Breast epithelium (tissue), 4 donors: ENCODE measurements around the gene NUP210L. TPM values are rescaled to one million over a fixed set of nuclear protein-coding genes. Genes with fewer than 3 reads are reported as not detected.

ENCODE experiments used
- DNase-seq, 2 donors: peaks; one replicate each; pipeline ENCODE4 v3.0.0-alpha.2; 2019; ENCODE audit warnings: low spot score in 2 of 2
- H3K27ac ChIP-seq, 2 donors: fragments of 200-600 bp; sonication (generic) in 1 of 2; one replicate each; pipeline ENCODE4 v1.5.1; 2016 to 2019; ENCODE audit warnings: mild to moderate bottlenecking in 1 of 2
- H3K27me3 ChIP-seq, 2 donors: fragments of 200-600 bp; sonication (generic) in 1 of 2; one replicate each; pipeline versions ENCODE4 v1.5.1 to v1.6.0; 2017 to 2019; ENCODE audit warnings: control low read depth in 1 of 2, mild to moderate bottlenecking in 1 of 2
- H3K36me3 ChIP-seq: fragments of 200-600 bp; one replicate; pipeline ENCODE4 v1.5.1; 2019
- H3K4me1 ChIP-seq, 2 donors: fragments of 200-600 bp; sonication (generic); one replicate each; pipeline ENCODE4 v1.5.1; 2016 to 2019; ENCODE audit warnings: control low read depth in 1 of 2
- H3K4me3 ChIP-seq, 3 donors: fragments of 200-600 bp; sonication (generic); 1 replicate in 2 of 3; 2 replicates in 1 of 3; pipeline ENCODE4 v1.5.1; 2016 to 2019; ENCODE audit warnings: mild to moderate bottlenecking in 3 of 3, moderate library complexity in 2 of 3
- H3K9me3 ChIP-seq, 2 donors: fragments of 200-600 bp; sonication (generic) in 1 of 2; one replicate each; pipeline ENCODE4 v1.5.1; 2016 to 2019; ENCODE audit warnings: control low read depth in 1 of 2
- POLR2A ChIP-seq: fragments of 450-650 bp; IDR thresholded peaks from one replicate; pipeline ENCODE4 v1.6.1; 2016; ENCODE audit warnings: antibody characterized with exemption, mild to moderate bottlenecking, moderate library complexity
- POLR2AphosphoS5 ChIP-seq, 3 donors: sonication (generic); formaldehyde crosslinking; IDR thresholded peaks; one replicate each; pipeline ENCODE4 v1.6.1; 2017; ENCODE audit warnings: antibody characterized with exemption in 3 of 3
- intact Hi-C: fragments of 100-400 bp; cut with DNase I; formaldehyde crosslinking; loops from one replicate; pipeline ENCODE4 v1.15.1; 2023; ENCODE audit warnings: low total_unique reads
- total RNA-seq, 3 donors: library from RNA; depleted of rRNA; stranded (reverse); fragments of >200 nt; gene quantifications; one replicate each; pipeline ENCODE4 v1.1.0, GENCODE V29; 2016
- TF ChIP-seq, protein P1 (sequence below), 3 donors: fragments of 450-650 bp; IDR thresholded peaks; one replicate each; pipeline ENCODE4 v1.5.1; 2016 to 2017; ENCODE audit warnings: antibody characterized with exemption in 3 of 3, mild to moderate bottlenecking in 3 of 3, moderate library complexity in 3 of 3

The NUP210L gene
- total RNA-seq, 3 donors from 2014 or later, result under 0.01 TPM; not detected in 2

DNA sequence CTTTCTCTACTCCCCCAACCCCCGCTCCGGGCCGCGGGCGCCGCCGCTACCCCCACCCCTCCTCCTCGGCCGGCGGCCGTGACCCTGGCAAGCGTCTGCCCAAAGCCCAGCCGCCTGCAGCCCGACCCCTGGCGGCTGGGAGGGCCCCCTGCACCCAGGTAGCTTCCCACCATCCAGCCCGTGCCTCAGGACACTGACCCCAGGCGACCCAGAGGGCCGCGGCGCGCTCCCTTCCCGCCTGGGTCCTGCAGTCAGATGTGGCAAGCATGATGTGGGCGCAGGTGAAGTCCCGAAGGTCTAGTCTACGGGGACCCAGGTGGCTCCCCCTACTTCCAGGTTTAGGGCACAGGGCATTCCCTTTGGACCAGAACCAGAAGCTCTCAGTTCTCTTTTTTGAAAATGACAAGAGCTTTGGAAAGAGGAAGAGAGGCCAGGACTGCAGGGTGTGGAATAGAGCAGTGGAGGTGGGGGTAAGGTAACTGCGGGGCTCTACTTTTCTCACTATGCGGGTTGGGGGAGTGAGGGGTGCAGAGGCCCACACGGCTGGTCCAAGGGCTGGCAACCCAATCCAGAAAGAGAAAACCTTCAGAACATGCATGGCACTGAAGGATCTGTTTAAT is 208.1 kb downstream of the NUP210L start, which contains the start of gene DENND4B:
TSS of gene DENND4B (minus strand) at position 97 of the 620 bp plus-strand sequence. CDS start 2,344 bp downstream, outside the sequence.
- peak; percentile 19 to 55 (median 41) for TF ChIP-seq POLR2AphosphoS5 (IDR thresholded peaks at IDR 0.05)
- no peak for TF ChIP-seq POLR2A
- TF ChIP-seq, protein P1, sequence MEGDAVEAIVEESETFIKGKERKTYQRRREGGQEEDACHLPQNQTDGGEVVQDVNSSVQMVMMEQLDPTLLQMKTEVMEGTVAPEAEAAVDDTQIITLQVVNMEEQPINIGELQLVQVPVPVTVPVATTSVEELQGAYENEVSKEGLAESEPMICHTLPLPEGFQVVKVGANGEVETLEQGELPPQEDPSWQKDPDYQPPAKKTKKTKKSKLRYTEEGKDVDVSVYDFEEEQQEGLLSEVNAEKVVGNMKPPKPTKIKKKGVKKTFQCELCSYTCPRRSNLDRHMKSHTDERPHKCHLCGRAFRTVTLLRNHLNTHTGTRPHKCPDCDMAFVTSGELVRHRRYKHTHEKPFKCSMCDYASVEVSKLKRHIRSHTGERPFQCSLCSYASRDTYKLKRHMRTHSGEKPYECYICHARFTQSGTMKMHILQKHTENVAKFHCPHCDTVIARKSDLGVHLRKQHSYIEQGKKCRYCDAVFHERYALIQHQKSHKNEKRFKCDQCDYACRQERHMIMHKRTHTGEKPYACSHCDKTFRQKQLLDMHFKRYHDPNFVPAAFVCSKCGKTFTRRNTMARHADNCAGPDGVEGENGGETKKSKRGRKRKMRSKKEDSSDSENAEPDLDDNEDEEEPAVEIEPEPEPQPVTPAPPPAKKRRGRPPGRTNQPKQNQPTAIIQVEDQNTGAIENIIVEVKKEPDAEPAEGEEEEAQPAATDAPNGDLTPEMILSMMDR (IDR thresholded peaks at IDR 0.05), result peak; percentile 72 to 89 (median 86)
- intact Hi-C loops, result no loop called here
- Histone ChIP-seq H3K4me1 (no peaks in the 10 kb centered on the region), H3K4me3 (peak within 1 kb of the TSS; percentile 92 to 95 (median 94)), H3K27ac (peak within 1 kb of the TSS; percentile 95 to 98), H3K9me3 (no peaks in the 10 kb centered on the region), H3K36me3 (peaks cover 3% of the 10 kb centered on the region), H3K27me3 (no peaks in the 10 kb centered on the region)
- peak; percentile 57 to 73 for DNase-seq

DNA sequence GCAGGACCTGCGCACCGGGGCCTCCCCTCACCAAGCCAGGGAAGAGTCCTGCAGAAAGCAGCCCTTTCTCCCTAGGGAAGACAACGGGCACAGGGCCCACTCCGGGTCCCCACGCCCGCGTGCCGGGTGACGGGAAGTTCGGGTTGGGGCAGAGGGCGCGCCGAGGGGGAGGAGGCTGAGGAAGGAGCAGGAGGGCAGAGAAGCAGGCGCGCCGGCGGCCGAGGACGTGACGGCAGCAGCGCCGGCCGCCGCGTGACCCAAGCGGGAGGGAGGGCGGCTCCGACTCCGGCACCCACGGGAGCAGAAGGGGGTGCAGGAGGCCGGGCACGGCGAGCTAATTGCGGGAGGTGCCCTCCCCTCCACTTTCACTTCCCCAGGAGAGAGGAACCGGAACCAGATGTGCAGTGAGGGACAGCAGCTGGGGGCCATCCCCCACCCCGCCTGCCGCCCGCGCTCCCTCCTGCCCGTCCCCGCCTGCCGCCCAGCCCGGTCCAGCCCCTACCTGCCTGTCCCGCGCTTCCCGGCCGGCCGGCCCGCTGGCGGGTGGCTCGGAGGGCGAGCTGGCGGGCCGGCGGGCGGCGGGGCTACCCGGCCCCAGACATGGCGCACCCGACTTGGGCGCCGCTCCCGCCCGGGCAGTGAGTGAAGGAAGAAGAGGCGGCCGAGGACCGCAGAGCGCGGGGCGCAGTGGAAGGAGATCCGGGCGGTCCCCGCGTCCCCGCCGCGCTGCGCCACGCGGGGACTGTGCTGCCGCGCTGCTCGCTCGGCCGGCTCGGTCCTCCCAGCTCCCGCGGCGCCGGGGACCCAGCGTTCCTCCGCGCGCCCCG is 208.9 kb downstream of the NUP210L start:
- Histone ChIP-seq H3K4me3 (peak overlapping the region; percentile 92 to 95 (median 94)), H3K36me3 (no peaks in the 10 kb centered on the region), H3K4me1 (no peaks in the 10 kb centered on the region), H3K27me3 (no peaks in the 10 kb centered on the region), H3K9me3 (no peaks in the 10 kb centered on the region), H3K27ac (peak overlapping the region; percentile 95 to 98)
- DNase-seq, result peak; percentile 71 to 76
- no peak for TF ChIP-seq POLR2A
- peak; percentile 52 to 82 (median 78) for TF ChIP-seq POLR2AphosphoS5 (IDR thresholded peaks at IDR 0.05)
- intact Hi-C loops, result no loop called here

DNA sequence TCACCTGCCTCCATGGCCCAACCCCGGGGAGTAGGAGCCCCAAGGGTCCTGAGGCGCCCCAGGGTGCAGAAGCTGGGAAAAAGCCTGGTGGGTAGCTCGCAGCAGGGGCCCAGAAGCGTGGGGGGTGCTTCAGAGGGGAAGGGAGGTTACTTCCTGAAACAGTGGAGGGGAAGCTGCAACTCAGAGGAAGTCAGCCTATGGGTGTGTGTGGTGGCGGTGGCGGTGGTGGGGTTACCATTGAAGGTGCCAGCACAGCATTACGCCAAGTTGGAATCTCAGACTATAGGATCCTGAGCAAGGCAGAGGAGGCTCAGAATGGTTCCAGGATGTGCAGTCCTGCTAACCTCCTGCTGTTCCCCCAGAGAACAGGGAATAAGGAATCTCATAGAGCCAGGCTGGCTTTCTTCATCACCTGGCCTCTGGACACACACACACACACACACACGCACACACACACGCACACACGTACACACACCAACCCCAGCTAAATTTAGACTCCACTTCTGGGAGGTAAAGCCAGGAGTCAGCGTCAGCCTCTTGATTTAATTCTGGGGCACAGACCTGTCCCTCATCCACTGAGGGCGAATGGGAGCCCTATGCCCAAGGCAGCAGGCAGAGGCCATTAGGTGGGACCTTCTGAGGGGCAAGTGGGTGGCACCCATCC is 209.6 kb downstream of the NUP210L start:
- intact Hi-C loops, result no loop called here
- Histone ChIP-seq H3K9me3 (no peaks in the 10 kb centered on the region), H3K36me3 (no peaks in the 10 kb centered on the region), H3K4me1 (no peaks in the 10 kb centered on the region), H3K4me3 (peak overlapping the region; percentile 92 to 95 (median 94)), H3K27me3 (no peaks in the 10 kb centered on the region), H3K27ac (peak overlapping the region; percentile 95 to 98)
- no peak for DNase-seq
- TF ChIP-seq POLR2A (no peak), POLR2AphosphoS5 (IDR thresholded peaks at IDR 0.05) (no peak)
- TF ChIP-seq, protein P1 (IDR thresholded peaks at IDR 0.05), result no peak

DNA sequence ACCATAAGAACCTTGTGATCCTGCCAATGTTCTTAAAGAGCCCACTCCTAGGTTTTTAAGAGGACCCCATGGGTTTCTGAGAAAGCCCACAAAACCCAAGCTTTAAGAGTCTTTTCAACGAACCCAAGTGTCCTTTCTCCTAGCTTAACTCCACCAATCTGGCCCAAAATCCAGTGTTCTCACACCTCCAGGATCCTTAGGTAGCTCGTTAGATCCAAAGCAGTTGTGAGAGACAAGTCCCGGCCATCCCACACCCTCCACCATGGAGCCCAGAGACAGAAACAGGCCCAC is 210.1 kb downstream of the NUP210L start:
- H3K9me3 ChIP-seq, result no peaks in the 10 kb centered on the region
- no peaks in the 10 kb centered on the region for H3K4me1 ChIP-seq
- H3K36me3 ChIP-seq, result no peaks in the 10 kb centered on the region
- TF ChIP-seq, protein P1 (IDR thresholded peaks at IDR 0.05), result no peak
- no peak for TF ChIP-seq POLR2A
- TF ChIP-seq POLR2AphosphoS5 (IDR thresholded peaks at IDR 0.05), result no peak
- H3K27me3 ChIP-seq, result no peaks in the 10 kb centered on the region
- no peak for DNase-seq
- H3K4me3 ChIP-seq, result peak overlapping the region; percentile 92 to 95 (median 94)
- peak overlapping the region; percentile 95 to 98 for H3K27ac ChIP-seq
- intact Hi-C loops, result no loop called here

DNA sequence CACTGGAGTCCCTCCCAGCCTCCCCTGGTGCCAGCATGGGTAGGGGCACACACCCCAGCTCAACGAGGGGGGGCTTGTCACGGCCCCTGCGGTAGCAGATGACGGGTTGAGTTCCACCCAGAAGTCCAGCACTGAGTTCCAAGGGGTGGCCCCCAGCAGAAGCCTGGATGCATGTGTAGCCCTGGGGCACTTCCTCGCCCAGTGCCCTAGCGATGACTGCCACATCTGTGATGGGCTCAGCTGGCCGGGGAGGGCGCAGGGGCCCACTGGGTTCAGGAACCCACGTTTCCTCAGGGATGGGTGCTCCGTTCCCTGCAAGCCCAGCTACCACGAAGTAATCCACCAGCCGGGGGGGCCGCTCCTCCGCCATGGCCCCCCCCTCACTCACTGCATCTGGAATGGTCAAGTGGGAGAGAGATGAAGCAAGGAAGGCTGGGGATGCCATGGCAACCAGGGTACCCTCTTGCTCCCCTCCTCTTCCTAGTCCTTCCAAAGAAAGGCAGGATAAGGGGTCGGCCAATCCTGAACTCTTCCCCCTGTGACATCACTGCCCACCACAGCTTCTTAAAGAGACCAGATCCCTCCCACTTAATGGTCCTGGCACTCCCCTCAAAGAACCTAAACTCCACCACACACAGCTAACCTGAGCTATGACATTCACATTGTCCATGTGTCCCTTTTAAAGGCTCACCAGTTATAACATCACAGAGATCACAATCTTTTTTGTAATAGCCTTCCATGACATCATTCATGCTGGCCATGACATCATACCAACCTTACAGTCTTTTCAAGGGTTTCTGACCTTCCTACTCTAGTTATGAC is 210.7 kb downstream of the NUP210L start:
- Histone ChIP-seq H3K27ac (peak overlapping the region; percentile 95 to 98), H3K4me1 (no peaks in the 10 kb centered on the region), H3K27me3 (no peaks in the 10 kb centered on the region), H3K9me3 (no peaks in the 10 kb centered on the region), H3K4me3 (peak overlapping the region; percentile 92 to 95 (median 94)), H3K36me3 (no peaks in the 10 kb centered on the region)
- intact Hi-C loops, result no loop called here
- TF ChIP-seq POLR2A, result no peak
- TF ChIP-seq, protein P1 (IDR thresholded peaks at IDR 0.05), result no peak
- TF ChIP-seq POLR2AphosphoS5 (IDR thresholded peaks at IDR 0.05), result no peak
- DNase-seq, result no peak
